ENCODE measurements around the gene MYPN.
"Not testable (repeated sequence)": the region's sequence is repeated elsewhere in the genome, so short reads cannot be mapped to it uniquely, and the experiment has no call there.

MYPN gene

DNA sequence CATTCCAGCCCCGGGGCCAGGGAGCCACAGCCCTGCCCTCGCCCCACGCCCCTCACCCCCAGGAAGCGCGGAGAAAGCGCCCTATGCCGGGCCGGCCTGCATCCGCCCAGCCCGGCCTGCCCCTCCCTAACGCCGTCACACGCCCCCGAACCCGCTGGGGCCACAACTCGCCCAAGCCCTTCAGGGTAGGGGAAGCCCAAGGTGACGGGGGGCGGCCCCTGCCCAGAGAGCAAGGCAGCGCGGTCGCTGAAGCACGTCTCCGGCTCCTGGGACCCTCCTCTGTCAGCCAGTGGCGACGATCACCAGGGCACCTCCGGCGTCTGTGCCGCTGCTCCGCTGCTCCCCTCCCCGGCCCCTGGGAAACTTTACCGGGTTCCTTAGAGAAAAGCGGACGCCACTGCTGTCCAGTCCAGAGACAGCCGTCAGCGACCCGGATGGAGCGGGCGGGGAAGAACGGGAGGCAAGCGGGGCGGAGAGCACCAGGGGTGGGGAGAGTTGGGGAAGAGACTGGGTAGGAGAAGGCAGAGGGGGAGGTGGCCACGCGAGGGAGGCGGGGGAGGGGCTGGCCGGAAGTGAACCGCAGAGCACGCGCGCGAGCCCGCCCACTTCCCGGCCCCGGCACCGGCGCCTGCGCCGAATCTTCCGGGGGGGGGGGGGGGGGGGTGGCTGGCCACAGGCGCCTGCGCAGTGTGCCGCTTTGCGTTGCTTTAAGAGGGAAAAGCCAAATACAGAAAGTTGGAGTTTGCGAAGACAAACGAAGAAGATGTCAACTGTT, 34.3 kb upstream of the MYPN start, which contains the start of gene HERC4:
HERC4 (minus strand) TSS at position 509 of the 775 bp plus-strand sequence. CDS start 2,175 bp downstream, outside the sequence.
- DNase-seq = peak; percentile 96
- TF ChIP-seq, protein P1, sequence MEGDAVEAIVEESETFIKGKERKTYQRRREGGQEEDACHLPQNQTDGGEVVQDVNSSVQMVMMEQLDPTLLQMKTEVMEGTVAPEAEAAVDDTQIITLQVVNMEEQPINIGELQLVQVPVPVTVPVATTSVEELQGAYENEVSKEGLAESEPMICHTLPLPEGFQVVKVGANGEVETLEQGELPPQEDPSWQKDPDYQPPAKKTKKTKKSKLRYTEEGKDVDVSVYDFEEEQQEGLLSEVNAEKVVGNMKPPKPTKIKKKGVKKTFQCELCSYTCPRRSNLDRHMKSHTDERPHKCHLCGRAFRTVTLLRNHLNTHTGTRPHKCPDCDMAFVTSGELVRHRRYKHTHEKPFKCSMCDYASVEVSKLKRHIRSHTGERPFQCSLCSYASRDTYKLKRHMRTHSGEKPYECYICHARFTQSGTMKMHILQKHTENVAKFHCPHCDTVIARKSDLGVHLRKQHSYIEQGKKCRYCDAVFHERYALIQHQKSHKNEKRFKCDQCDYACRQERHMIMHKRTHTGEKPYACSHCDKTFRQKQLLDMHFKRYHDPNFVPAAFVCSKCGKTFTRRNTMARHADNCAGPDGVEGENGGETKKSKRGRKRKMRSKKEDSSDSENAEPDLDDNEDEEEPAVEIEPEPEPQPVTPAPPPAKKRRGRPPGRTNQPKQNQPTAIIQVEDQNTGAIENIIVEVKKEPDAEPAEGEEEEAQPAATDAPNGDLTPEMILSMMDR (IDR thresholded peaks at IDR 0.05; ENCODE audit: low read depth, low read length) = no peak
- H3K4me3 ChIP-seq (ENCODE audit: low read depth, low read length) = peak within 1 kb of the TSS; percentile 80
- peaks cover 2% of the 10 kb centered on the region for H3K9me3 ChIP-seq (ENCODE audit: severe bottlenecking)
- H3K27ac ChIP-seq = peak within 1 kb of the TSS; percentile 90
- no peaks in the 10 kb centered on the region for H3K27me3 ChIP-seq (ENCODE audit: insufficient read depth, low read depth, severe bottlenecking)
- peaks cover 8% of the 10 kb centered on the region for H3K36me3 ChIP-seq

- Histone ChIP-seq H3K9me3 (ENCODE audit: severe bottlenecking) (peaks cover 2% of the 10 kb centered on the region), H3K36me3 (peaks cover 8% of the 10 kb centered on the region; the same call in 1 of the 2 replicates), H3K27me3 (ENCODE audit: insufficient read depth, low read depth, severe bottlenecking) (no peaks in the 10 kb centered on the region), H3K4me3 (ENCODE audit: low read depth, low read length) (peak overlapping the region; percentile 34), H3K27ac (peak overlapping the region; percentile 78)
- TF ChIP-seq, protein P1 (IDR thresholded peaks at IDR 0.05; ENCODE audit: low read depth, low read length) = no peak
- DNase-seq = no peak
Measured at GRCh38 chr10:68075550-68076004, 33.7 kb upstream of the MYPN start.

GRCh38 chr10:68076081-68076480, 33.2 kb upstream of the MYPN start:
- H3K27ac ChIP-seq; H3K27me3 ChIP-seq (ENCODE audit: insufficient read depth, low read depth, severe bottlenecking); H3K4me3 ChIP-seq (ENCODE audit: low read depth, low read length); H3K9me3 ChIP-seq (ENCODE audit: severe bottlenecking); H3K36me3 ChIP-seq; DNase-seq: not testable (repeated sequence)

GRCh38 chr10:68077026-68077425, 32.3 kb upstream of the MYPN start:
- DNase-seq = no peak
- H3K4me3 ChIP-seq (ENCODE audit: low read depth, low read length) = no peak overlapping the region
- TF ChIP-seq, protein P1 (IDR thresholded peaks at IDR 0.05; ENCODE audit: low read depth, low read length) = no peak
- peaks cover 4% of the 10 kb centered on the region; the same call in 1 of the 2 replicates for H3K36me3 ChIP-seq
- H3K27me3 ChIP-seq (ENCODE audit: insufficient read depth, low read depth, severe bottlenecking) = no peaks in the 10 kb centered on the region
- H3K27ac ChIP-seq = no peak overlapping the region
- H3K9me3 ChIP-seq (ENCODE audit: severe bottlenecking) = peaks cover 2% of the 10 kb centered on the region

DNA sequence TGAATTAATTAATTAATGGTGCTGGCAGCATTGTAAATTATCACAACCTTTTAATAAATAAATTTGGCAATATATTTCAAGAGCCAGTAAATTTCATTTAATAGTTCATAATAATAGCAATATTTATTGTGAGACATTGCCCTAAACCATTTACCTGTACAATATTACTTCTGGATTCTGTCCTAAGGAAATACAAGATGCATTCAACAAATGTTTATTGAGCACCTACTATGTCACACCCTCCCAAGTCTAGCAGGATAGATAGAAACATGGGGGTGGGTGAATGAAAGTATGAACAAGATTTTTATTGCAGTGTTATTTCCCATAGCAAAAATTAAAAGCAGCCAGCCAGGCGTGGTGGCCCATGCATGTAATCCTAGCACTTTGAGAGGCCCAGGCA, 29.9 kb upstream of the MYPN start:
- H3K4me3 ChIP-seq (ENCODE audit: low read depth, low read length) = no peak overlapping the region
- H3K9me3 ChIP-seq (ENCODE audit: severe bottlenecking) = peaks cover 2% of the 10 kb centered on the region
- no peak for DNase-seq
- no peak overlapping the region for H3K27ac ChIP-seq
- peaks cover 4% of the 10 kb centered on the region; the same call in 1 of the 2 replicates for H3K36me3 ChIP-seq
- TF ChIP-seq, protein P1 (IDR thresholded peaks at IDR 0.05; ENCODE audit: low read depth, low read length) = no peak
- H3K27me3 ChIP-seq (ENCODE audit: insufficient read depth, low read depth, severe bottlenecking) = no peaks in the 10 kb centered on the region

DNA sequence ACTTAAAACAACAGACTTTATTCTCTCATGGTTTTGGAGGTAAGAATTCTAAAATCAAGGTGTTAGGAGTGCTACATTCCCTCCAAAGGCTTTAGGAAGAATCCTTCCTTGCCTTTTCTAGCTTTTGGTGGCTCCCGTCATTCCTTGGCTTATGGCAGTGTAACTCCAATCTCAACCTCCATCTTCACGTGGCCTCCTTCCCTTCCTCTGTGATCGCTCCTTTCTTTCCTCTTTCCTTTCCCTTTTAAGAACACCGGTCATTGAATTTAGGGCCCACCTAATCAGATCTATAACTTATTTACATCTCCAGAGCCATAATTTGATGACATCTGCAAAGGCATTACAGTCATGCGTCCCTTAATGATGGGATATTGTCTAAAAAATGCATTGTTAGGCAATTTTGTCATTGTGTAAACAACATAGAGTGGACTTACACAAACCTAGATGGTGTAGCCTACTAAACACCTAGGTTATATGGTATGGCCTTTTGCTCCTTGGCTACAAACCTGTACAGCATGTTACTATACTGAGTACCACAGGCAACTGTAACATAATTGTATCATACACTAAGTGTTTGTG, 28.3 kb upstream of the MYPN start:
- Histone ChIP-seq H3K36me3 (no peaks in the 10 kb centered on the region), H3K4me3 (ENCODE audit: low read depth, low read length) (no peak overlapping the region), H3K9me3 (ENCODE audit: severe bottlenecking) (no peaks in the 10 kb centered on the region), H3K27ac (no peak overlapping the region), H3K27me3 (ENCODE audit: insufficient read depth, low read depth, severe bottlenecking) (no peaks in the 10 kb centered on the region)
- TF ChIP-seq, protein P1 (IDR thresholded peaks at IDR 0.05; ENCODE audit: low read depth, low read length) = no peak
- no peak for DNase-seq
